Measurements from ENCODE around the gene CDH20. TPM values are rescaled to one million over a fixed set of nuclear protein-coding genes. Genes with fewer than 3 reads are reported as not detected.

CDH20 gene
- total RNA-seq, 6 experiments from 2014 or later, result not detected

DNA sequence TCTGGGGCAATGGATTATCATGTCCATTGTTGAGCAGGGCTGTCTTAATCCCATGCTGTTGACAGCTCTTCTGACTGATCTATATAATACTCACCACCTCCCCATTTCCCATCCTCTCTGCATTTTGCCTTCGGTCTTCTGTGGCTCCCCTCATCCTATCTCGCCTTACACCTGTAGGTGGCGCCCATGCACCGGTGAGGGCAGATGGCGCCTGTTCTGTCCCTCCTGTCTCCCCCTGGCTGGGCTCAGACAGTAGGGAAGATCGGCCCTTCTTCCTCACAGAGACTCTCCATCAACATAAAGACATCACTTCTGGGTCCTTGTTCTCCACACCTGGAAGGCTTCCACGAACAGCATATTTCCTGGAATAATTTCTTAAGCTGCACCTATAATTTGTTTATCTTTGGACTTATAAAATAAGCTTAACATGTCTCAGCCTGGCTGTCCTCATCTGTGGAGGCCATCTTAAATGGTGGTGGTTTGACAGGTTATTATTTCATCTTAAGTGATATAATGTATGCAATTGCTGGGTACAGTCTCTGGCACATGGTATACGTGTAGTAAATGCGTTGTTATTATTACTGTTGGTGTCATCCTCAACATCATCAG is 10.9 kb upstream of the CDH20 start:
- Histone ChIP-seq H3K4me1 (no peaks in the 10 kb centered on the region), H3K27me3 (no peaks in the 10 kb centered on the region), H3K36me3 (no peaks in the 10 kb centered on the region), H3K9me3 (no peaks in the 10 kb centered on the region), H3K27ac (no peak overlapping the region), H3K4me3 (no peak overlapping the region)
- ATAC-seq (peak; percentile 82 to 92 (median 86)), DNase-seq (peak; percentile 53 to 55 (median 55))
- TF ChIP-seq POLR2A (IDR thresholded peaks at IDR 0.05), result no peak
- TF ChIP-seq, protein P1, sequence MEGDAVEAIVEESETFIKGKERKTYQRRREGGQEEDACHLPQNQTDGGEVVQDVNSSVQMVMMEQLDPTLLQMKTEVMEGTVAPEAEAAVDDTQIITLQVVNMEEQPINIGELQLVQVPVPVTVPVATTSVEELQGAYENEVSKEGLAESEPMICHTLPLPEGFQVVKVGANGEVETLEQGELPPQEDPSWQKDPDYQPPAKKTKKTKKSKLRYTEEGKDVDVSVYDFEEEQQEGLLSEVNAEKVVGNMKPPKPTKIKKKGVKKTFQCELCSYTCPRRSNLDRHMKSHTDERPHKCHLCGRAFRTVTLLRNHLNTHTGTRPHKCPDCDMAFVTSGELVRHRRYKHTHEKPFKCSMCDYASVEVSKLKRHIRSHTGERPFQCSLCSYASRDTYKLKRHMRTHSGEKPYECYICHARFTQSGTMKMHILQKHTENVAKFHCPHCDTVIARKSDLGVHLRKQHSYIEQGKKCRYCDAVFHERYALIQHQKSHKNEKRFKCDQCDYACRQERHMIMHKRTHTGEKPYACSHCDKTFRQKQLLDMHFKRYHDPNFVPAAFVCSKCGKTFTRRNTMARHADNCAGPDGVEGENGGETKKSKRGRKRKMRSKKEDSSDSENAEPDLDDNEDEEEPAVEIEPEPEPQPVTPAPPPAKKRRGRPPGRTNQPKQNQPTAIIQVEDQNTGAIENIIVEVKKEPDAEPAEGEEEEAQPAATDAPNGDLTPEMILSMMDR (IDR thresholded peaks at IDR 0.05), result peak; percentile 54 to 70 (median 67)
- WGBS (ENCODE audit: insufficient coverage, low coverage, low lambda C conversion rate, missing lambda C conversion rate), result 11% methylated on average over 9 of the region's 9 CpGs
- intact Hi-C loops (cut with DNase I), result loop anchor here in 1 of 2 donors (10.0 kb wide), 1 partner anchor 172 kb away; no protein-coding TSS in a partner anchor

DNA sequence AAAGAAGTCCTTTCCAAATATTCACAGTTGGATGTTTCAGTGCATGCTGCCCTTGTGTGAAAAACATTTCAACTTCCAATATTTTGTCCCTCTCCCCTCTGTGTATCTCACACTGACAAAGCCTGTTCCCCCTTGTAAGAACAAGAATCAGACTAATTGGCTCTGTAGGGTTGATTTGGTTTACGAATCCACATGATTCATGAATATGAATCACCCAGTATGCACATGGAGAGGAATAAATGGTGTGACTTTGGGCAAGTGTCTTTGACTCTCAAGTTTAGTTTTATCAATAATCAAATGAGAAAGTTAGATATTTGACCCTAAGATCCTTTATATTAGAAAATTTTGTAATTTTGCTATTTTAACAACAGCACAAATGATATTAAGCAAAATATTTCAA is 9.3 kb upstream of the CDH20 start:
- TF ChIP-seq POLR2A (IDR thresholded peaks at IDR 0.05), result no peak
- TF ChIP-seq, protein P1 (IDR thresholded peaks at IDR 0.05), result no peak
- Histone ChIP-seq H3K4me1 (no peaks in the 10 kb centered on the region), H3K27ac (no peak overlapping the region), H3K4me3 (no peak overlapping the region), H3K9me3 (no peaks in the 10 kb centered on the region), H3K27me3 (no peaks in the 10 kb centered on the region), H3K36me3 (no peaks in the 10 kb centered on the region)
- ATAC-seq (no peak), DNase-seq (no peak)
- intact Hi-C loops (cut with DNase I), result loop anchor here in 1 of 2 donors (10.0 kb wide), 1 partner anchor 171 kb away; no protein-coding TSS in a partner anchor
- 56% methylated on average over 1 of the region's 1 CpG for WGBS (ENCODE audit: insufficient coverage, low coverage, low lambda C conversion rate, missing lambda C conversion rate)

DNA sequence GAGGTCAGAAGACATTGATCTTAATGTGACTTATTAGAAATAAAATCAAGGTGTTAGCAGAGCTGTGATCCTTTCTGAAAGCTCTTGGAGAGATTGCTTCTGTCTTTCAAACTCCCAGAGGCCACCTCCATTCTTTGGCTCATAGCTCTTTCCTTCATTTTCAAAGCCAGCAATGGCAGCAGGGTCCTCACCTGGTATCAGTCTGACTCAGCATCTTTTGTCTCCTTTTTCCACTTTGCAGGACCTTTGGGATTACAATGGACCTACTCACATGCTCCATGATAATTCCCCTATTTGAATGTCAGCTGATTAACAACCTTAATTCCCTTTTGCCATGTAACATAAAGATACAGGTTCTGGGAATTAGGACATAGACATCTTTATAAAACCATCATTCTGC is 6.8 kb upstream of the CDH20 start:
- intact Hi-C loops (cut with DNase I), result loop anchor here in 1 of 2 donors (10.0 kb wide), 1 partner anchor 168 kb away; no protein-coding TSS in a partner anchor
- no peak for ATAC-seq
- no peaks in the 10 kb centered on the region for H3K4me1 ChIP-seq

DNA sequence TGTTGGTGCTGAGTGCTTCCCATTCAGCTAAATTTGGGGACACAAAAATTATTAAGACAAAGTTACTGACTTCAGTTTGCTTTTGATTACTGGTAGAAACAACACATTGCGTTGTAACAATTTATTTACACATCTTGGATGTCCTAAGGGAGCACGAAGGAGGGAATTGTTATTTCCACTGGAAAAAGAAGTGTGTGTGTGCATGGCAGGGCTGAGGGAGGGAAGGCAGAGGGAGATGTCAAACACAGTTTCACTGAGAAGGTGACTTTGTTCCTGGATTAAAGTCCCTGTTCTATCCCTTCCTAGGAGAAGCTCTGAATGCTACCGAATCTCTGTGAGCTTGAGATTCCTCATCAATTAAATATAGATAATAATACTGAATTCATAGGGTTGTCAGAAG is 3.8 kb upstream of the CDH20 start:
- Histone ChIP-seq H3K4me1 (peaks cover 0 to 5% (median 0%) of the 10 kb centered on the region in 4 donors), H3K9me3 (no peaks in the 10 kb centered on the region), H3K36me3 (no peaks in the 10 kb centered on the region), H3K27ac (no peak overlapping the region), H3K27me3 (peaks cover 0 to 5% of the 10 kb centered on the region in 2 donors), H3K4me3 (no peak overlapping the region)
- DNase-seq (no peak), ATAC-seq (no peak)
- intact Hi-C loops (cut with DNase I), result loop anchor here in 1 of 2 donors (10.0 kb wide), 1 partner anchor 165 kb away; no protein-coding TSS in a partner anchor
- TF ChIP-seq, protein P1 (IDR thresholded peaks at IDR 0.05), result no peak
- no peak for TF ChIP-seq POLR2A (IDR thresholded peaks at IDR 0.05)
- 39% methylated on average over 3 of the region's 3 CpGs for WGBS (ENCODE audit: insufficient coverage, low coverage, low lambda C conversion rate, missing lambda C conversion rate)

More for the DNA sequence above, 6.8 kb upstream of the CDH20 start:
- H3K27ac ChIP-seq, result no peak overlapping the region
- DNase-seq, result no peak
- no peak overlapping the region for H3K4me3 ChIP-seq
- no peaks in the 10 kb centered on the region for H3K36me3 ChIP-seq
- H3K9me3 ChIP-seq, result no peaks in the 10 kb centered on the region
- TF ChIP-seq POLR2A (IDR thresholded peaks at IDR 0.05), result no peak
- TF ChIP-seq, protein P1 (IDR thresholded peaks at IDR 0.05), result no peak
- H3K27me3 ChIP-seq, result no peaks in the 10 kb centered on the region
